HG02884 (cell line): Measurements from ENCODE around the gene TIGD3.

ENCODE experiments used
- ATAC-seq: cut with Tn5 transposase; IDR thresholded peaks from one replicate; pipeline ENCODE4 v1.9.1; 2021; ENCODE audit warnings: mild to moderate bottlenecking, moderate library complexity; ENCODE audit not compliant: unreplicated experiment

TIGD3 gene

DNA sequence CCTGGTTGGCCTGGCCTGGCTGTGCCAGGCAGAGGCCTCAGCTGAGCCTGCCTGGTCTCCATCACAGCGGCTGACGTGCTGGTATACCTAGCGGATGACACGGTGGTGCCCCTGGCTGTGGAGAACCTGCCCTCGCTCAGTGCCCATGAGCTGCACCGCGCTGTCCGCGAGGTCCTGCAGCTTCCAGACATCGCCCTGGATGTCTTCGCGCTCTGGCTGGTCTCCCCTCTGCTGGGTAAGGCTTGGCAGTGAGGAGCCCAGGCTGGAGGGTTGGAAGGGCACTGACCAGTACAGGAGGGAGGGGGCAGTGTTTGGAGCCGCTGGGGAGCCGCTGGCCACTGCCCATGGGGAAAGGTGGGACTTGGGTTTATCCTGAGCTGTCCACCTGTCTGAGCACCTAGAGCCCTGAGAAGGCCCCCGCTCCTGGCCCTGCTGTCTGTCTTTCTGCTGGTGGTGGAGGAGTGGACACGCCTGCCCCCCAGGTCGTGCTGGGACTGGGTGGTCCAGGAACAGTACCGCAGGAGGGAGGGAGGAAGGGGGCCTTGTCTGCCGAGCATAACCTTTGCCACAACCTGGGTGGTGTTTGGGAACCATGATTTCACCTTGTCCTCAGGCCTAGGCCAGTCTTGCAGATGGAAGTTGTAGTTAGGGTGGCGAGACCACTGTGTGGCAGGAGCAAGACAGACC, 34.9 kb downstream of the TIGD3 start:
- ATAC-seq = no peak

DNA sequence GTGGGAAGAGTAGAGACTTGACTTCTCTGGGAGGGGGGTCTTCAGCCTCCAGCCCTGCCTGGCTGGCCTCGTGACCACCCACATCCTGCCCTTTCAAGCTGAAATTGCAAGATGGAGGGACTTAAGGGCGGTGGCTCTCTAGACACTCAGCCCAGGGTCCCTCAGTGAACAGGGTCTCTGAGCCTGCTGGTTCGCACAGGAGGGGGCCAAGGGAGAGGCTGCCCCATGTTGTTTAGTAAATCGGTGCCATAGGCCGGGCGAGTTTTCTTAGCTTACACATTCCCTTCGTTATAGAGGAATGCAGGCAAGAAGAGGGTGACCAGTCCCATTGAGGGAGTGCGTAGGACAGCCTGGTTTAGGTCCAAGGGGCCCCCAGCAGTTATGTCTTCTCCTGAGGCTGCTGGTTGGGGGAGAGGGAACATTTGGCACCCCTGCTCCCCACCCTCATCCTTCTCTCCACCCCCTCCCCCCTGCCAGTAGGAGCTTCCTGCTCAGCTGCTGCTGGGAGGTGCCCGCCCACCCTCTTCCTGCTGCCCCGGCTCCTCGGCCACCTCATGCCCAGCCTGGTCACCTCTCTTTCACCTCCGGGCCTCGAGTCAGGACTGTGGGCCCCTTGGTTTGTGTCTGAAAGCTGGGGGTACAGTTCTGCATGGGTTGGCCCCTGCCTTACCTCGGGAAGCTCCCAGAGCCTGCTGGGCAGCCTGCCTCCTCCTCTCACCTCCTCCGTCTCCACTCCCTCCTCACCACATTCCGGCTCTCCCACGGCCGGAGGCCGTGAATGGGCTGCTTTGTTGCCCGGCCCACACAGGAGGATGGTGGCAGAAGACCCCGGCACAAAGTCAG, 35.8 kb downstream of the TIGD3 start:
- ATAC-seq = no peak

DNA sequence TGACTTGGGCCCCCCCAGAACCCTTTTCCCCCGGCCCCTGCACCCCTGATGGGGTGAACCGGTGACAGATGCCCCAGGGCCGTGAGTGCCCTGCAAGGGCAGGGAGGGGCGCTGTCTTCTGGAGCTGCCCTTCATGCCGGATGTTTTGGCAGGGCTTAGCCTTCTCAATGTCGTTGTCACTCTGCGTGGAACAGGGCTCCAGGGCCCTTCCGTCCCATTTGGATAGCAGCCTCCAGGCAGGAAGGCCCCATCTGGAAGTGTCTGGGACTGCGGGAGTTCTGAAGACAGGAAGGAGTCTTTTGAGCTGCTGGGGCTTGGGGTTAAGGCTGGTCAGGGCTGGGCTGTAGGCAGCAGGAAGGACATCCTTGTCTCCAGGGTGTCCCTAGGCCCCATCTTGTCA, 36.4 kb downstream of the TIGD3 start:
- no peak for ATAC-seq

DNA sequence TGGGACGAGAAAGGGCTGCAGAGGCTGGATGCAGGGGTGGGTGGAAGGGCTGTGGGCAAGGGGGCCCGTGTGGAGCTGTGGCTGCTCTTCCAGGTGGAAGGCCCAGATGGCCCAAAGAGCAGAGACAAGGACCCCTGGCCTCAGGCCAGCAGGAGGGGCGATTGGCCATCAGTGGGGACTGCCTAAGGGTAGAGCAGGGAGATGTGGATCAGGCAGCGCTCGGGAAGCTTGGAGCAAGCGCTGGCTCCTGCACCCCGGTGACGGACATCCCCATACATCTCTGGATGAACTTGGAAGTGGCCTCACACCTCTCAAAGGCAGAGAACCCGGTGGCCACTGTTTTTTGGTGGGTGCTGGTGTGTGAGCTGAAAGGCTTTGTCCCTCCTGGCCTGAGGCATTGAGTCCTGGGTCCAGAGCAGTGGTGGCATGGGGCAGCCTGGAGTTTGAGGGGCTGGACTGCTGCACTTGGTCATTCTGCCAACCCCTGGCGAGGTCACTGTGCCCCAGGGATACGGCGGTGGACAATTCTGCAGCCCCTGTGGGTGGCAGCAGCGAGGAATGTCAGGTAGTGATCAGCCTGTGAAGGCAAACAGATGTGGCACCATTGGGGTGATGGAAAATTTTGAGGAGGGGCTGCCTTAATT, 37.8 kb downstream of the TIGD3 start:
- no peak for ATAC-seq

GRCh38 chr11:65392899-65393298, 38.3 kb downstream of the TIGD3 start:
- ATAC-seq = no peak

DNA sequence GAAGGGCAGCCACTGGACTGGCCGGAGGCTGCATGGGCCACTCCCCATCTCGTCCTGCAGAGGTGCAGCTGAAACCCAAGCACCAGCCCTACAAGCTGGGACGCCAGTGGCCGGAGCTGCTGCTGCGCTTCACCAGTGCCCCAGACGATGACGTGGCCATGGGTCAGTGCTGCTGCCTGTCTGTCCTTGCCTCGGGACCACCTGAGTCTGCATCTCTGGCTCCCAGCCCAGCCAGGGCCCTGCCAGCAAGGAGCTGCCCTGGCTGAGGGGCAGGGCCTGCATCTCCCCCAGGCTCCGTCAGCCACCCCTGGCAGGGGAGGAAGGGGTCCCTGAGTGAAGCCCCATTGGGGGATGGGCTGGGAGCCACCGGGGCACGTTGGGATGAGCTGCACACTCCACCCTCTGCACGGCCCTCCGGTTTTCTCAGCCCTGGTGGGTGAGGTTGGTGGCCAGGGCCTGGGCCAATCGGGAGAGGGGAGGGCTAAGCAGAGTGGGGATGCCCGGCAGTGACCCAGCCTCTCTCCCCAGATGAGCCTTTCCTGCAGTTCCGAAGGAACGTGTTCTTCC, 39.0 kb downstream of the TIGD3 start:
- no peak for ATAC-seq

- ATAC-seq = no peak
These were observed 39.6 kb downstream of the TIGD3 start for GRCh38 chr11:65394125-65394536.

DNA sequence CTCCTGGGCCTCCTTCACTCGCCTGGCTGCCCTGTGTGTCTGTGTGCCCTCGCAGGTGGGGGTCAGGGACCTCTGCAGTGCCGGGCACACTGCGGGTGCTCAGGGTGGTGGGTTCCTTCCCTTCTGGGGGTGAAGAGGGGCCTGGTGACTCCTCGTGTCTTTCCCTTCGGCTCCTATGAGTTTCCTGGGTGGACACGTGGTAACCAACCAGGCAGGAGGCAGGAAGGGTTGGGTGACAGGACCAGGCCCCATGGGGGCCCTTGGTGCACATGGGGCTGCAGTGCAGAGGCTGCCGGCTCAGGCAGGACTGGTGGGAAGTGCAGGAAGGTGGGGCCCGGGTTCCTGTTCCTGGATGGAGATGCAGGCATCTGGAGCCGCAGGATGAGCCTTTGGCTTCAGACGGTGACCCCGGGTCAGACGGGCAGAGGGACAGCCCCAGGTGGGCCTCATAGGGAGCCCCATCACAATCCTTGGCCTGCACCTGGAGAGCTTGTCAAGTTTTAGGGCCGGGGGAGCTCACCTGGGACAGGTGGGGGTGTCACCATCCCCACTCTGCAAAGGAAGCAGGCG, 41.5 kb downstream of the TIGD3 start:
- no peak for ATAC-seq

DNA sequence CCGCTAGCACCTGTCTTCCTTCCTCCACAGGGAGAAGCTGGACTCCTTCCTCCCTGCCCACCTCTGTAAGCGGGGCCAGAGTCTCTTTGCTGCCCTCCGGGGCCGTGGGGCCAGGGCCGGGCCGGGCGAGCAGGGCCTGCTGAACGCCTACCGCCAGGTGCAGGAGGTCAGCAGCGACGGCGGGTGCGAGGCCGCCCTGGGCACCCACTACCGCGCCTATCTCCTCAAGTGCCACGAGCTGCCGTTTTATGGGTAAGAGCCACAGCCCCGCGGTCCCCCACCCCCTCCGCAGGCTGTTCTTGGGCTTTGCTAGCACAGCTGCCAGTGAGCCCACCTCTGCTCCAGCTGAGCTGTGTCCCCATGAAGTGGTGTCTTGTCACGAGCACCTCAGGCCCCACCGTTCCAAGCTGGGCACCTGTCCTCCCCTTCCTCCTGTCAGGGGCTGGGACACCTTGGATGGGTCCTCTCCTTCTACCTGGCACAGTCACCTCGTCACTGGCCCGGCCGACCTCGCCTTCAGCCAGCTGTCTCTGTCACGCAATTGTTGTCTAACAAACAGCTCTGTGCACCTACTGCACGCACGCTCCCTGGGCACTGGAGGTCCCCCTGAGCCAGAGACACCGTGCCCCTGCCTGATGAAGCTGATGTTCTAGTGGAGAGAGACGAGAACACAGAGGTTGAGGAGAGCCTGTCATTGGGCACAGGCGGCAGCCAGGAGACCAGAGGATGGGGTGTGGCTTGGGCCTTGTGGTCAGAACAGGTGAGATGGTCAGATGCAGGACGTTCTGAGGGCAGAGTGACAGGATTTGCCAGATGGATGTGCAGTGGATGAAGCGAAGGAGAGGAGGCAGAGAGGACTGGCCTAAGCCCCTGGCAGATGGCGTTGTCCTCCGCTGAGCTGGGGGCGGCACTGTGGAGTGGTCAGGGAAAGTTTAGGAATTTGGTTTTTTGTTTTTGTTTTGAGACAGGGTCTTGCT, 42.5 kb downstream of the TIGD3 start:
- no peak for ATAC-seq

GRCh38 chr11:65398362-65398910, 43.9 kb downstream of the TIGD3 start:
- ATAC-seq = no peak

- ATAC-seq = no peak
These were observed 44.7 kb downstream of the TIGD3 start for GRCh38 chr11:65399249-65399648.

- no peak for ATAC-seq
These were observed 45.3 kb downstream of the TIGD3 start for GRCh38 chr11:65399845-65400244.

DNA sequence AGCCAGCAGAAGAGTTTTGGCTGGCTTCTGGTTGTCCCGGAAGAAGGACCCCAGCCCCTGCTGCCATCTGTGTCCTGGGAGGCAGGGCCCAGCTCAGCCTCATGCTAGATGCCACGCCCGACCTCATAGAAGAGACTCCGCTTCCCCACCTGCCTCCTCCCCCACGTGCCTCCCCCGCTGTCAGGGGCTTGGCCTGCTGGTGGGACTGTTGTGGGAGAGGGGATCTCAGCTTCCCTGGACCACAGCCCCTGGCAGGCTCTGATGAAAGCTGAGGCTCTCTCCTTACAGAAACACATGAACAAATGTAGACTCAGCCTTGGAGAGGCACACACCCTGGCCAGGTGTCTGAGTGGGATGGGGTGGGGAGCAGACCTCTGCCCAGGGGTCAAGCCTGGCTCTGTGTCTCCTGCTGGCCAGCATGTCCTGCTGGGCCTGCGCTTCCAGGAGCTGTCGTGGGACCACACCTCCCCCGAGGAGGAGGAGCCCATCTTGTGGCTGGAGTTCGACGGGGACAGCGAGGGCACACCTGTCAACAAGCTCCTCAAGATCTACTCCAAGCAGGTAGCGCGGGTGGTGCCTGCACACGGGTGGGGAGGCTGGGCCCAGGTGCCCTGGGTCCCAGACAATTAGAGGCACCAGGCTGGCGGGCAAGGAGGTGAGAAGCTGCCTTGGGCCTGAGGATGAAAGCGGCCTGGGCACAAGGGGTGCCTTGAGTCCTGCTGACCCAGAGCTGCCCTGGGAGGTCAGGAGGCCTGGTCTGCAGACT, 45.9 kb downstream of the TIGD3 start:
- no peak for ATAC-seq

DNA sequence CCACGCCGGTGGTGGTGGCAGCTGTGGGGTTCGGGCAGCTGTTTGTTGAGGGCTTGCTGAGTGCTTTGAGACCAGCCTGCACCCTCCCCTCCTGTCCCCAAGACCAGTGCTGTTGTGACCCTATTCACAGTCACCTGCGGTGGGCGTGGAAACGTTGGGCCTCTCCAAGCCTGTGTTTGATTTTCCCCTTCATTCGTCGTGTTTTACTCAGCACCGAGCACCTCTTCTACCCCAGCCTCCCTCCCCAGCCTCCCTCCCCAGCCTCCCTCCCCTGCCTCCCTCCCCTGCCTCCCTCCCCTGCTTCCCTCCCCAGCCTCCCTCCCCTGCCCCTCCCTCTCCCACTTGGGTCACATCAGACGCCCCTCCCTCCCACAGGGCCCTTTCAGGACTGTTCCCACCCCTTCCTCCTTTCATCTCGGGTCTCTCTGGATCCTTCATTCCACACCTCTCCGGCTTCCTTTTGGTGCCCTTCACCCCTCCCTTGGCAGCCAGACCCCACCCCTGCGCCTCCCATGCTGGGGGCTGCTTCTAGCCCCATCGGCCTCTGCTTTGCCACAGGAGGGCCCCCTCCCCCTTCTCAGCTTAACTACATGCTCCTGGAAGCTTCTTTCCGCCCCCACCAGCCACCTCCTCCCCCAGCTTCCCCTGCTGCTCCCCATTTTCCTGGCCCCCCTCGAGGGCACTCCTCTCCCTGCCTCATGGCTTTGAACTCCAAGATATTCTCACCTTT, 46.7 kb downstream of the TIGD3 start:
- no peak for ATAC-seq

DNA sequence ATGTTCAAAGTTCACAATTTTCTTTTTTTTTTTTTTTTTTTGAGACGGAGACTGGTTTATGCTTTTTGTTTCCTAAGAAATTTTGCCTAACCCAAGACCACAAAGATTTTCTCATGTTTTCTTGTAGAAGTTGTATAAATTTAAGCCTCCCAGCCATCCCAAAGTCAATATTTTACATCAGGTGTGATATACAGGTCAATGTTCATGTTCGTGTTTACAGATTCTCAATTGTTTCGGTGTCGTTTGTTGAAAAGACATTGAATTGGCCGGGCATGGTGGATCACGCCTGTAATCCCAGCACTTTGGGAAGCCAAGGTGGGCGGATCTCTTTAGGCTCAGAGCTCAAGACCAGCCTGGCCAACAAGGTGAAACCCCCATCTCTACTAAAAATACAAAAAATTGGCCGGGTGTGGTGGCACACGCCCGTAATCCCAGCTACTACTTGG, 47.3 kb downstream of the TIGD3 start:
- no peak for ATAC-seq

- ATAC-seq = no peak
These were observed 48.2 kb downstream of the TIGD3 start for GRCh38 chr11:65402790-65403189.

GRCh38 chr11:65403607-65404121, 49.1 kb downstream of the TIGD3 start:
- ATAC-seq = no peak

- ATAC-seq = no peak
These were observed 49.7 kb downstream of the TIGD3 start for GRCh38 chr11:65404210-65404609.
